ENCODE data around the gene FGF2.
"Not testable (repeated sequence)": the region's sequence is repeated elsewhere in the genome, so short reads cannot be mapped to it uniquely, and the experiment has no call there.

The FGF2 gene

GRCh38 chr4:122847931-122848330 lies 21.3 kb downstream of the FGF2 start:
- no peak for DNase-seq (ENCODE audit: low spot score)

GRCh38 chr4:122849789-122850188 lies 23.2 kb downstream of the FGF2 start:
- DNase-seq (ENCODE audit: low spot score), result not testable (repeated sequence)

GRCh38 chr4:122851568-122851967 lies 24.9 kb downstream of the FGF2 start:
- DNase-seq (ENCODE audit: low spot score), result no peak

GRCh38 chr4:122854447-122855352 lies 28.1 kb downstream of the FGF2 start:
- peak; percentile 96 for DNase-seq (ENCODE audit: low spot score)

- DNase-seq (ENCODE audit: low spot score), result no peak
Measured at GRCh38 chr4:122855353-122855890, 28.8 kb downstream of the FGF2 start.

- no peak for DNase-seq (ENCODE audit: low spot score)
Measured at GRCh38 chr4:122857160-122857559, 30.5 kb downstream of the FGF2 start.

GRCh38 chr4:122858705-122859104 lies 32.1 kb downstream of the FGF2 start:
- DNase-seq (ENCODE audit: low spot score), result no peak

GRCh38 chr4:122861172-122861943 lies 34.7 kb downstream of the FGF2 start:
- no peak for DNase-seq (ENCODE audit: low spot score)

- no peak for DNase-seq (ENCODE audit: low spot score)
Measured at GRCh38 chr4:122863639-122864038, 37.0 kb downstream of the FGF2 start.

GRCh38 chr4:122865425-122865824 lies 38.8 kb downstream of the FGF2 start:
- DNase-seq (ENCODE audit: low spot score), result no peak

- DNase-seq (ENCODE audit: low spot score), result not testable (repeated sequence)
Measured at GRCh38 chr4:122868235-122868634, 41.6 kb downstream of the FGF2 start.

- no peak for DNase-seq (ENCODE audit: low spot score)
Measured at GRCh38 chr4:122873146-122873545, 46.5 kb downstream of the FGF2 start.

GRCh38 chr4:122873821-122874593 lies 47.4 kb downstream of the FGF2 start:
- no peak for DNase-seq (ENCODE audit: low spot score)

GRCh38 chr4:122875949-122876348 lies 49.3 kb downstream of the FGF2 start:
- no peak for DNase-seq (ENCODE audit: low spot score)

- no peak for DNase-seq (ENCODE audit: low spot score)
Measured at GRCh38 chr4:122876456-122876855, 49.8 kb downstream of the FGF2 start.

GRCh38 chr4:122879001-122879400 lies 52.4 kb downstream of the FGF2 start:
- no peak for DNase-seq (ENCODE audit: low spot score)

GRCh38 chr4:122882857-122883735 lies 56.5 kb downstream of the FGF2 start:
- DNase-seq (ENCODE audit: low spot score), result no peak

GRCh38 chr4:122884499-122884898 lies 57.9 kb downstream of the FGF2 start:
- DNase-seq (ENCODE audit: low spot score), result no peak

- DNase-seq (ENCODE audit: low spot score), result no peak
Measured at GRCh38 chr4:122889726-122890125, 63.1 kb downstream of the FGF2 start.

GRCh38 chr4:122890147-122890795 lies 63.6 kb downstream of the FGF2 start:
- no peak for DNase-seq (ENCODE audit: low spot score)
